SK-N-MC (cell line): ENCODE results near the gene GMDS.

Experiments used
- EZH2 ChIP-seq: fragments of 200-600 bp; sonication (generic); IDR thresholded peaks from one replicate; pipeline ENCODE4 v1.6.1; 2017; ENCODE audit warnings: antibody characterized with exemption
- FOXP2 ChIP-seq: optimal IDR thresholded peaks from 2 replicates; pipeline ENCODE3; 2011; ENCODE audit warnings: mild to moderate bottlenecking, moderate library complexity; ENCODE audit not compliant: insufficient read depth; ENCODE audit errors: extremely low read length, control extremely low read depth
- POLR2AphosphoS5 ChIP-seq: IDR thresholded peaks from 2 replicates; pipeline ENCODE4 v1.6.1; 2012; ENCODE audit warnings: mild to moderate bottlenecking, low read depth, low read length, borderline replicate concordance

DNA sequence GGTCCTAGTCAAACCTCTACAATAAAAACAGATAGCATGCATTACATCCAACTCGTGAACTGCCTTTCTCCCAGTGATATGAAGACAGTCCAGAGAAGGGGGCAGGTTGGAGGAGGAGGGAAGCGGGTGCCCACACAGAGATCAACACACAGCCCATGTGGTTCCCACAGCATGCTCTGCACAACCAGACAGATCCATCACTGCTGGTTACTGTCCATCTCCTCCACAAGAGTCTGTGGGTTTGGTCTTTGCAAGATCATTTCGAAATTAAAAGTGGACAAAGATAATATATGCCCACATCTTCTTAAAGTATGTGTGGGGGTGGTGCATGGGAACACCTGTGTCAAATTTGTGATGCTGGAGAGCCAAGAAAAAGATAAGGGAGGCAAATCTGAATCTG, 215.5 kb downstream of the GMDS start:
- TF ChIP-seq EZH2 (no peak), POLR2AphosphoS5 (no peak), FOXP2 (no peak)
